Measurements from ENCODE around the gene GALP.

DNA sequence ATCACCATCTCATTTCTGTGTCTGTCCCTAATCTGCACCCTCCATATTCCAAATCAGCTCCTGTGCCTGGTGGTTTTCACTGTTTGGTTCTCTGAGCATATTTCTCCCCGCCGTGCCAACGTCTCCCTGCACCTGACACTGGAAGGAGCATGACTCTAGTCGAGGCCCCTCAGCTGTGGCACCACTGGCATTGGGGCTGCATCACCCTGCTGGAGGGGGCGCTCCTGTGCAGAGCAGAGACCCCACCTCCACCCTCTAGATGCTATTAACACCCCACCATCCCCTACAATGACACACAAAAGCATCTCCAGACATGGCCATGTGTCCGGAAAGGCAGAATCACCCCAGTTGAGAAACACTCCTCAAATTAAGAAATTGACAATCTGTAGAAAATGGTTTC, 47.1 kb downstream of the GALP start:
- TF ChIP-seq, protein P1, sequence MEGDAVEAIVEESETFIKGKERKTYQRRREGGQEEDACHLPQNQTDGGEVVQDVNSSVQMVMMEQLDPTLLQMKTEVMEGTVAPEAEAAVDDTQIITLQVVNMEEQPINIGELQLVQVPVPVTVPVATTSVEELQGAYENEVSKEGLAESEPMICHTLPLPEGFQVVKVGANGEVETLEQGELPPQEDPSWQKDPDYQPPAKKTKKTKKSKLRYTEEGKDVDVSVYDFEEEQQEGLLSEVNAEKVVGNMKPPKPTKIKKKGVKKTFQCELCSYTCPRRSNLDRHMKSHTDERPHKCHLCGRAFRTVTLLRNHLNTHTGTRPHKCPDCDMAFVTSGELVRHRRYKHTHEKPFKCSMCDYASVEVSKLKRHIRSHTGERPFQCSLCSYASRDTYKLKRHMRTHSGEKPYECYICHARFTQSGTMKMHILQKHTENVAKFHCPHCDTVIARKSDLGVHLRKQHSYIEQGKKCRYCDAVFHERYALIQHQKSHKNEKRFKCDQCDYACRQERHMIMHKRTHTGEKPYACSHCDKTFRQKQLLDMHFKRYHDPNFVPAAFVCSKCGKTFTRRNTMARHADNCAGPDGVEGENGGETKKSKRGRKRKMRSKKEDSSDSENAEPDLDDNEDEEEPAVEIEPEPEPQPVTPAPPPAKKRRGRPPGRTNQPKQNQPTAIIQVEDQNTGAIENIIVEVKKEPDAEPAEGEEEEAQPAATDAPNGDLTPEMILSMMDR (IDR thresholded peaks at IDR 0.05; ENCODE audit: low read depth, low read length, poor library complexity, severe bottlenecking), result no peak
- no peak for TF ChIP-seq EZH2phosphoT487 (IDR thresholded peaks at IDR 0.05; ENCODE audit: borderline replicate concordance, low read length)
